Peyer's patch (tissue), 4 donors: ENCODE results near the gene APOBEC3H. TPM values are rescaled to one million over a fixed set of nuclear protein-coding genes. Genes with fewer than 3 reads are reported as not detected.

Experiments used
- DNase-seq, 3 donors: peaks; one replicate each; pipeline ENCODE4 v3.0.0-alpha.2; 2017 to 2019
- H3K27ac ChIP-seq, 4 donors: fragments of 200-600 bp; sonication (generic); one replicate each; pipeline ENCODE4 v1.5.1; 2016 to 2019
- H3K27me3 ChIP-seq, 2 donors: fragments of 200-600 bp; sonication (generic); one replicate each; pipeline ENCODE4 v1.5.1; 2019
- H3K36me3 ChIP-seq, 3 donors: fragments of 200-600 bp; sonication (generic); one replicate each; pipeline ENCODE4 v1.5.1; 2016 to 2019
- H3K4me1 ChIP-seq, 4 donors: fragments of 200-600 bp; sonication (generic); one replicate each; pipeline ENCODE4 v1.5.1; 2016 to 2019
- H3K4me3 ChIP-seq, 4 donors: fragments of 200-600 bp; sonication (generic); 1 replicate in 3 of 4; 2 replicates in 1 of 4; pipeline ENCODE4 v1.5.1; 2016 to 2019; ENCODE audit warnings: mild to moderate bottlenecking in 1 of 4
- H3K9me3 ChIP-seq, 4 donors: fragments of 200-600 bp; sonication (generic); one replicate each; pipeline ENCODE4 v1.5.1; 2016 to 2019; ENCODE audit warnings: mild to moderate bottlenecking in 1 of 4
- POLR2A ChIP-seq, 2 donors: fragments of 450-650 bp; IDR thresholded peaks; one replicate each; pipeline ENCODE4 v1.5.1; 2017; ENCODE audit warnings: antibody characterized with exemption in 2 of 2, mild to moderate bottlenecking in 2 of 2, moderate library complexity in 2 of 2
- small RNA-seq, 2 donors: library from RNA; depleted of rRNA; stranded (forward); fragments of <200 nt; gene quantifications; one replicate each; pipeline ENCODE3, GENCODE V24; 2016
- total RNA-seq, 4 donors: library from RNA; depleted of rRNA; stranded (reverse); fragments of >200 nt; gene quantifications; one replicate each; pipeline ENCODE4 v1.1.0, GENCODE V29; 2016
- TF ChIP-seq, protein P1 (sequence below), 6 experiments: fragments of 450-650 bp in 4 of 6; fragments of 200-600 bp in 2 of 6; sonication (generic) in 1 of 6; IDR thresholded peaks; one replicate each; pipeline ENCODE4 v1.5.1; 2017 to 2019; ENCODE audit warnings: antibody characterized with exemption in 6 of 6, mild to moderate bottlenecking in 3 of 6, moderate library complexity in 1 of 6

APOBEC3H gene
- total RNA-seq, 4 donors from 2014 or later = not detected

- peak; percentile 95 to 98 (median 98) for DNase-seq
- Histone ChIP-seq H3K4me1 (peaks cover 3 to 37% (median 13%) of the 10 kb centered on the region in 4 donors), H3K9me3 (no peaks in the 10 kb centered on the region), H3K36me3 (peaks cover 0 to 5% (median 0%) of the 10 kb centered on the region in 3 donors), H3K4me3 (peak within 1 kb of the TSS; percentile 69 to 94 (median 82)), H3K27ac (peak within 1 kb of the TSS; percentile 88 to 96 (median 92)), H3K27me3 (no peaks in the 10 kb centered on the region)
- TF ChIP-seq POLR2A (IDR thresholded peaks at IDR 0.05) = peak; percentile 26 to 63
- TF ChIP-seq, protein P1, sequence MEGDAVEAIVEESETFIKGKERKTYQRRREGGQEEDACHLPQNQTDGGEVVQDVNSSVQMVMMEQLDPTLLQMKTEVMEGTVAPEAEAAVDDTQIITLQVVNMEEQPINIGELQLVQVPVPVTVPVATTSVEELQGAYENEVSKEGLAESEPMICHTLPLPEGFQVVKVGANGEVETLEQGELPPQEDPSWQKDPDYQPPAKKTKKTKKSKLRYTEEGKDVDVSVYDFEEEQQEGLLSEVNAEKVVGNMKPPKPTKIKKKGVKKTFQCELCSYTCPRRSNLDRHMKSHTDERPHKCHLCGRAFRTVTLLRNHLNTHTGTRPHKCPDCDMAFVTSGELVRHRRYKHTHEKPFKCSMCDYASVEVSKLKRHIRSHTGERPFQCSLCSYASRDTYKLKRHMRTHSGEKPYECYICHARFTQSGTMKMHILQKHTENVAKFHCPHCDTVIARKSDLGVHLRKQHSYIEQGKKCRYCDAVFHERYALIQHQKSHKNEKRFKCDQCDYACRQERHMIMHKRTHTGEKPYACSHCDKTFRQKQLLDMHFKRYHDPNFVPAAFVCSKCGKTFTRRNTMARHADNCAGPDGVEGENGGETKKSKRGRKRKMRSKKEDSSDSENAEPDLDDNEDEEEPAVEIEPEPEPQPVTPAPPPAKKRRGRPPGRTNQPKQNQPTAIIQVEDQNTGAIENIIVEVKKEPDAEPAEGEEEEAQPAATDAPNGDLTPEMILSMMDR (IDR thresholded peaks at IDR 0.05) = no peak
These were observed 55.6 kb downstream of the APOBEC3H start, which contains the start of gene CBX7 for GRCh38 chr22:39152511-39153219. Gene CBX7, minus strand, starts transcription at chr22:39152680. Its CDS starts 236 bp downstream, at chr22:39152444.

- TF ChIP-seq, protein P1 (IDR thresholded peaks at IDR 0.05) = no peak
- TF ChIP-seq POLR2A (IDR thresholded peaks at IDR 0.05) = no peak
- Histone ChIP-seq H3K27me3 (no peaks in the 10 kb centered on the region), H3K9me3 (no peaks in the 10 kb centered on the region), H3K4me1 (peaks cover 3 to 31% (median 13%) of the 10 kb centered on the region in 4 donors), H3K27ac (peak overlapping the region; percentile 88 to 96 (median 92)), H3K4me3 (peak overlapping the region; percentile 69 to 94 (median 82)), H3K36me3 (peaks cover 0 to under 1% (median 0%) of the 10 kb centered on the region in 3 donors)
- peak in 2 of 3 donors; percentile 51 to 55 for DNase-seq
These were observed 56.2 kb downstream of the APOBEC3H start for GRCh38 chr22:39153220-39153717.

Small RNA genes lying within 50 kb of the gene (small RNA-seq; reads per million reads assigned to genes)
- gene AL022318.2 (0 reads per million in 2 donors), gene COX5BP7 (0 reads per million in 2 donors)

Other genes with a start within 250 kb of the APOBEC3H start
- 10 to 100 TPM in 2 of 4 donors, 1 to 10 TPM in 2; 7.0 to 35.5 (median 10.7) TPM for gene CBX6, start 225.0 kb upstream of the APOBEC3H start, total RNA-seq
- 1 to 10 TPM in 1 of 4 donors, not detected in 3; 9.1 TPM for gene APOBEC3A, start 139.6 kb upstream of the APOBEC3H start, total RNA-seq
- 1 to 10 TPM in 3 of 4 donors, not detected in 1; 1.1 to 2.7 (median 1.9) TPM for gene APOBEC3B, start 114.9 kb upstream of the APOBEC3H start, total RNA-seq
- 10 to 100 TPM in 1 of 4 donors, 1 to 10 TPM in 3; 4.1 to 35.5 (median 4.4) TPM for gene APOBEC3C, start 83.0 kb upstream of the APOBEC3H start, total RNA-seq
- gene APOBEC3D, start 76.1 kb upstream of the APOBEC3H start, total RNA-seq = 1 to 10 TPM; 2.6 to 8.3 (median 3.6) TPM
- 1 to 10 TPM in 3 of 4 donors, under 1 TPM in 1; 0.70 to 8.3 (median 1.6) TPM for gene APOBEC3F, start 56.4 kb upstream of the APOBEC3H start, total RNA-seq
- 1 to 10 TPM; 2.1 to 8.3 (median 4.7) TPM for gene APOBEC3G, start 20.0 kb upstream of the APOBEC3H start, total RNA-seq
- gene CBX7, start 55.4 kb downstream of the APOBEC3H start, total RNA-seq = 10 to 100 TPM; 41.2 to 58.6 (median 53.2) TPM
- gene PDGFB, start 147.7 kb downstream of the APOBEC3H start, total RNA-seq = 10 to 100 TPM in 1 of 4 donors, 1 to 10 TPM in 3; 1.8 to 10.7 (median 3.8) TPM
- 1,000 to 10,000 TPM in 3 of 4 donors, 100 to 1,000 TPM in 1; 736 to 1,914 (median 1,266) TPM for gene RPL3, start 222.4 kb downstream of the APOBEC3H start, total RNA-seq